ENCODE measurements around the gene TAF1. TPM values are rescaled to one million over a fixed set of nuclear protein-coding genes. Genes with fewer than 3 reads are reported as not detected.
"Not testable (repeated sequence)": the region's sequence is repeated elsewhere in the genome, so short reads cannot be mapped to it uniquely, and the experiment has no call there.

TAF1 gene
- total and polyA plus RNA-seq, 2 experiments from 2014 or later, result 6.7 to 26.9 TPM

- TF ChIP-seq REST (IDR thresholded peaks at IDR 0.05; ENCODE audit: unreplicated experiment) (no peak), NANOG (IDR thresholded peaks at IDR 0.05; ENCODE audit: borderline replicate concordance) (no peak), POLR2AphosphoS5 (IDR thresholded peaks at IDR 0.05; ENCODE audit: low read depth) (no peak), STAT1 (IDR thresholded peaks at IDR 0.05; ENCODE audit: unreplicated experiment) (no peak)
Measured at GRCh38 chrX:71400710-71401109, 34.6 kb downstream of the TAF1 start (continued).

GRCh38 chrX:71416260-71416659, 50.1 kb downstream of the TAF1 start:
- not testable (repeated sequence) for H3K79me2 ChIP-seq (replicated peaks; ENCODE audit: insufficient read depth); H3K9me2 ChIP-seq (ENCODE audit: insufficient read depth); H3K27me3 Mint-ChIP-seq (ENCODE audit: insufficient read depth, low read depth, poor library complexity); H3K27ac Mint-ChIP-seq; H3K4me3 ChIP-seq; H3K27me3 ChIP-seq (ENCODE audit: insufficient read depth); H4K20me1 ChIP-seq (replicated peaks; ENCODE audit: insufficient read depth); H3K4me3 Mint-ChIP-seq; H3K27ac ChIP-seq (ENCODE audit: low read depth); DNase-seq (ENCODE audit: low spot score); H3K4me2 ChIP-seq; H3F3A ChIP-seq (replicated peaks; ENCODE audit: low read depth); ATAC-seq; H3K36me3 ChIP-seq (ENCODE audit: insufficient read depth); H3K4me1 Mint-ChIP-seq; H2AFZ ChIP-seq; H3K4me1 ChIP-seq (ENCODE audit: insufficient read depth); H3K9me3 Mint-ChIP-seq
- peaks cover 43% of the 10 kb centered on the region for H3K36me3 Mint-ChIP-seq (ENCODE audit: low read depth)

- Histone ChIP-seq H2AFZ (no peak overlapping the region), H3K4me3 (no peak overlapping the region), H3K79me2 (replicated peaks; ENCODE audit: insufficient read depth) (no peaks in the 10 kb centered on the region), H3K9me2 (ENCODE audit: insufficient read depth) (no peaks in the 10 kb centered on the region), H4K20me1 (replicated peaks; ENCODE audit: insufficient read depth) (no peaks in the 10 kb centered on the region), H3F3A (replicated peaks; ENCODE audit: low read depth) (no peaks in the 10 kb centered on the region), H3K27me3 (ENCODE audit: insufficient read depth) (no peaks in the 10 kb centered on the region), H3K4me1 (ENCODE audit: insufficient read depth) (no peaks in the 10 kb centered on the region), H3K27ac (ENCODE audit: low read depth) (no peak overlapping the region), H3K36me3 (ENCODE audit: insufficient read depth) (peaks cover 14% of the 10 kb centered on the region), H3K4me2 (no peak overlapping the region)
- Mint-ChIP-seq H3K4me1 (no peaks in the 10 kb centered on the region; the same call in 2 of the 3 replicates), H3K4me3 (no peak overlapping the region), H3K27me3 (ENCODE audit: insufficient read depth, low read depth, poor library complexity) (no peaks in the 10 kb centered on the region), H3K36me3 (ENCODE audit: low read depth) (peaks cover 59% of the 10 kb centered on the region), H3K27ac (no peak overlapping the region), H3K9me3 (no peaks in the 10 kb centered on the region)
- peak; percentile 69 for ATAC-seq
- DNase-seq (ENCODE audit: low spot score), result peak; percentile 6
- no peak for TF ChIP-seq REST (IDR thresholded peaks at IDR 0.05; ENCODE audit: unreplicated experiment)
- TF ChIP-seq CTCF (conservative IDR thresholded peaks at IDR 0.05; ENCODE audit: low read depth in 2 of 2), result peak in 1 of 2 experiments; percentile 39; a peak in 2 of 4 replicates
- TF ChIP-seq POLR2AphosphoS5 (IDR thresholded peaks at IDR 0.05; ENCODE audit: low read depth), result no peak
- no peak for TF ChIP-seq EZH2 (IDR thresholded peaks at IDR 0.05; ENCODE audit: low read depth, unreplicated experiment)
- no peak for TF ChIP-seq STAT1 (IDR thresholded peaks at IDR 0.05; ENCODE audit: unreplicated experiment)
Measured at GRCh38 chrX:71420686-71421085, 54.5 kb downstream of the TAF1 start.
